NCI-H82 treated with DMSO at 0.1 percent for 48 hours (cell line): Measurements from ENCODE around the gene TENT4B.

Experiments used
- DNase-seq: peaks from one replicate; lab custom pipeline; 2025; ENCODE audit not compliant: unreplicated experiment; lab: John Stamatoyannopoulos, UW

Gene TENT4B

DNA sequence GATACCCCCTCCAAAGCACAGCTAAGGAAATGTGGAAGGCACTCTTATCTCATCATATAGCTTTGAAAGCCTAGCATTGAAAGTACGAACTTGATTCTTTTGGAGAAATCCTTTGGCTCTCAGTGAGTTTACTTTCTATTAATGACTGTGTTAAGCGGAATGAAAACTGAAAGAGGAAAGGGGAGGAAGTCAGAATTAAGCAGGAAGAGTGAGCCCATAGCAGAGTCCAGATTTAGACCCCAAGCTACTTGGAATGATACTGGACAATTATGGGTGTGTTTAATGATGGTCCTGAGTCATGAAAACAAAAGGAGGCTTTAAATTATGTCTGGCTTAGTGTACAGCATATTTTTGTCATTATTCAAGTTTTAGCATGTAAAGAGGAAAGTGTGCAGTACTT is 42.2 kb downstream of the TENT4B start:
- DNase-seq = no peak

DNA sequence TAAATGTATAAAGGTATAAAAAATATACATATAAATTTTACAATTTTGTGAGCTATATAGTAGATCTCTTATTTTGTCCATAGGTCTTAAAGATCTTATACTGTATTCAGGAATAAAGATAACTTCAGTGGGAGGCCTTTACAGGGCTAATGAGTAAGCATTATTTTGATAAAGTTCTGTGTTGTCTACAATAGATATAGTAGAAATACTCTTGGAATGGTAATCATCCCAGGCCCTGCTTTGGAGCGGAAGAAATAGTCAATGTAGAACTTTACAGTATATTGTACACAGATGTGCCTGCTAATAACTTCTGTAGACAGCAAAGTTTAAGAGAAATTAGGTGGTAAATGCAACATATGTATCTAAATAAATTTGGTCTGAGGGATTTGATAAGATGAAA is 42.6 kb downstream of the TENT4B start:
- DNase-seq = no peak

DNA sequence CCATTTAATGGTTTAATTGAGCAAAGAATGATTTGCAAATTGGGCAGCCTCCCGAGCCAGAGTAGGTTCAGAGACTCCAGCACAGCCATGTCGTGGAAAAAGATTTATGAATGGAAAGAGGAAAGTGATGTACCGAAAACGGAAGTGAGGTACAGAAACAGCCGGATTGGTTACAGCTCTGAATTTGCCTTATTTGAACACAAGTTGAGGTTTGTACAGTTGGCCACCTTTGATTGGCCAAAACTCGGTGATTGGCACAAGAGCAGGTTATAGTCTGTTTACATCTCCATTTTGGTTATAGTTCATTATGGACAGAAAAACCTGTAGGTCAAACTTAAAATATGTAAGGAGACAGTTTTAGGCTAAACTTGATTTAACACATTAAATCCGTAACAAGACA is 44.5 kb downstream of the TENT4B start:
- no peak for DNase-seq

DNA sequence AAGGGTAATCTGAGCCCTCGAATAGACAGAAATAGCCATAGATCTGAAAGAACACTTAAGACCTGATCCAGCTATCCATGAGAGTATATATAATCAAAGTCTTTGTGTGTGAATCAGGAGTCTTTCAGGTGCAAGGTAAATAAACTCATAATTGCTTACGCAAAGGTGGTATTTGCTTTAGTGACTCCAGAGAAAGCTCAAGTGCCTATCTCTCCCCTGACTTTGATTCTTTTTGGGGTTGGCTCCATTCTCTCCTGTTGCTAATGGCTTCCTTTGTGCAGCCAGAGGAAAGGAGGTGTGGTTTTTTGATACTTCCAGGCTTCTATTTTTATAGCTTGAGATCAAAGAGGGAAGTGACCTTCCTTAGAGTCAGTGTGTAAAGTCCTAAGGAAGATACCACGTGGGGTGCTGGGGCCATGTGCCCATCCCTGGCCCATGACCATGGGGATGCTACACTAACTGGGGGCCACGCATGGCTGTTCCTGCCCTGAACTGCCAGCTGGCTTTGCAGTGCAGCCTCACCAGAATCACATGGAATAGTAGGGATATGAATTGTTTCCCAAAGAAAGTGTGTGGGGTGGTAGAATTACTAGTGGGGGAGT is 45.8 kb downstream of the TENT4B start:
- DNase-seq = no peak

DNA sequence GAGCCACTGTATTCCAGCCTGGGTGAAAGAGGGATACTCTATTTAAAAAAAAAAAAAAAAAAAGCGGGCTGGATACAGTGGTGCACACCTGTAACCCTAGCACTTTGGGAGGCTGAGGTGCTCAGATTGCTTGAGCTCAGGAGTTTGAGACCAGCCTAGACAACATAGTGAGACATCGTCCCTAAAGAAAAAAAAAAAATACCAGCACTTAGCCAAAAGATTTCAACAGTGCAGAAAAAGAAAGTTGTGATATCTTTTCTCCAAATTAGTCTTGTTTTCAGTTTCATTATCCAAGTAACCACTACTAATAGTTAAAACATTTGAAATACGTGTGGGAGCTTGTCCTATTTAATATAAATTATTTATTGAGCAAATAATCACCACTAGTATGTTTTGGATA is 48.7 kb downstream of the TENT4B start:
- no peak for DNase-seq

DNA sequence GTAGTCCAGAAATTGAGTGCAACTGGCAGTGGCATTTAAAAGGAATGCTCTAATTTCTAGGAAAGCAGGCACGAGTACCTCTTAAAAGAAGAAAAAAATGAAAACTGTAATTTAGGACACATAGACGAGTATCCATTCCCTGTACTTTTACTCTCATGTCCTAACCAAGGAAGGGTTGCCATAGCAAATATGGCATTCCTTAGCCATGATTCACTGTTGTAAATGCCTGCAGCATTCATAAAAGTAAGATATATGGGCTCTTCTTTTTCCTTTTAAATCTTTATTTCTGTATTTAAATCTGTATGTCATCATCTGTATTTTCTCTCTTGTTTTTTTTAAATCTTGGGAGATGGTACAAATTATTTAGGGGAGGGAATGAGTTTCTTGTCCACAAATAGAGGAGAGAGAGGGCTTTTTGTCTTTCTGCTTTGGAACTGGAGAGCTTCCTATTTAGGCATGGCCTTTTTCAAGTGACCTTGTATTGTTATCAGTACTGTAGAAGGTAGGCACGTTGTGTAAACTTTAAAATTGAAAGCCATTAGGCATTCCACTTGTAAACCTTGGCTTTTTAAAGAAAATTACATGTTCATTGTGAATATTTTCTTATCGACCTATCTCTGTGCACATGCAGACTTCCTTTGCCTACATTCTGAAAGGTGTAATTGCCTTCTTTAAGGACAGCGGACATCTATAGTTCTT is 50.0 kb downstream of the TENT4B start:
- no peak for DNase-seq

DNA sequence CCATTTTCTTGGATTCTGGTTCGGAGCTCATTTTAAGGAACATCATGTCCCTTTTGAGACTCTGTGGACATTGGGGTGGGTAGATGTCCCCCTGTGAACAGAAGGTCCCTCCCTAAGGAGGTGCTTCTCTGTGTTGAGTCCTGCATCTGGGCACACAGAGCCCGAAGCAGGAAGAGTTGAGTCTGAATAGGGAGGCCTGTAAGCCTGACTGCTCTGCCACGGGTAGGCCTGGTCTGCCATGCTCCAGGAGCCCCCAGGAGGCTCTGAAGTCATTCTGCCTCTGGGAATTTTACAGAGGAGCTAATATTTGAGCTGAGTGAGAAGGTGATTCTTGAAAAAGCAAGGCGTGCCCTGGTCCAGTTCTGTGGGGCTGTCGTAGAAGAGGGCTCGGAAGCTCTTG is 50.6 kb downstream of the TENT4B start:
- DNase-seq = no peak

DNA sequence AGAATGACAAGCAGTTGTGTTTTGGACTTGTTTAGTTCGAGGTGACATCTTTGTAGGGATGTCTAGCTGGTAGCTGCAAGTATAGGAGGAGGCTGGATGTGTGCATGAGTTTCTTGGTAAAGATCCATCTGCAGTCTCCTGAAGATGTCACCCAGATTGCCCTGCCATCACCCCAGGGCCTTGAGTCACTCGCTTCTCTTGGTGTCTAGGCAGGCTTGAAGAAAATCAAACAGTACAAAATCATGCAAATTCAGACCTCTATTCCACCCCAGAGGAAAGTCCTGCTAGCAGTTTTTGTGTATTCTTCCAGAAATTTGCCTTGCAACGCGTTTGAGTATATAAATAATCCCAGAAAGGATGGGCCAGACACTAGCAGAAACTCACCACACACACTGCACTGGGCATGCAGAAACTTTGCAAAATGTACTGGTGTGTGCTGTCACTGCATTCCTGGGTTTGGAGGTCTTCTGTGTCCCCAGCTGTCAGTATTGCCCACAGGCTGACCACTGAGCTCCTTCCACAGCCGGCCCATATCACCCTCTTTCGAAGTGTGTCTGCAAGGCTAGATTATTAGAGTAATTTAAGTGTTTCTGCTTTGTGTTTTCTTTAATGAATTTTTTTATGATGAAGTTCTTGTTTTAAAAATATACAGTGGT is 51.5 kb downstream of the TENT4B start:
- no peak for DNase-seq

DNA sequence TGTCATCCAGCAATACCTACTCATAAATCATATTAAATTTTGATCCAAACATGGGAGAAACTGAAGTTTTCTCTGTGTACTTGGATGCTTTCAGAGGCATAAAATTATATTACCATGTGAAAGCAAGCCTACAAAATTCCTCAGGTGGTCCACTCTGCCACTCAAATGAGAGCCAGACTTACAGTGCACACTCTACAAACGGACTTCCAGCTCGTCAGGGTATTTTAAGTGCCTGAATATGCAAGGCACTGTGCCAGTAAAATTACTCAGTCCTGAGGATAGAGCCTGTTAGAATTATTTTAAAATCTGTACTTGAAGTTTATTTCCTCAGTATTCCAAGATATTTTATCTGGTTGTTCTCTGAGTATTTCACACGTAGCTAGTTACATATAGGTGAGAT is 54.5 kb downstream of the TENT4B start:
- DNase-seq = no peak

DNA sequence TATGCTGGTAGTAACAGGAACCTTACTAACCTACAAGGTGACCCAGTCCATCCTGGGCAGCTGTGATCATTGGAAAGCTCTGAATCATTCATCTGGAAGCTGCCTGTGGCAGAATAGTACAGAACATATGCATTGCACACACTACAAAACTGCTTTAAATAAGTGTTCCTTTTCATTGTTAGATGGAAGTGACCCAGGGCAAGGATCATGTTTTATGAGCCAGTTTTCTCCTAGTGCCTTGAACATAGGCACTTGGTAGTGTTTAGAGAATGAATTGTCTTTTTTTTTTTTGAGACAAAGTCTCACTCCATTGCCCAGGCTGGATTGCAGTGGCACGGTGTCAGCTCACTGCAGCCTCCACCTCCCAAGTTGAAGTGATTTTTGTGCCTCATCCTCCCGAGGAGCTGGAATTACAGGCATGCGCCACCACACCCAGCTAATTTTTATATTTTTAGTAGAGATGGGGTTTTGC is 55.4 kb downstream of the TENT4B start:
- no peak for DNase-seq

DNA sequence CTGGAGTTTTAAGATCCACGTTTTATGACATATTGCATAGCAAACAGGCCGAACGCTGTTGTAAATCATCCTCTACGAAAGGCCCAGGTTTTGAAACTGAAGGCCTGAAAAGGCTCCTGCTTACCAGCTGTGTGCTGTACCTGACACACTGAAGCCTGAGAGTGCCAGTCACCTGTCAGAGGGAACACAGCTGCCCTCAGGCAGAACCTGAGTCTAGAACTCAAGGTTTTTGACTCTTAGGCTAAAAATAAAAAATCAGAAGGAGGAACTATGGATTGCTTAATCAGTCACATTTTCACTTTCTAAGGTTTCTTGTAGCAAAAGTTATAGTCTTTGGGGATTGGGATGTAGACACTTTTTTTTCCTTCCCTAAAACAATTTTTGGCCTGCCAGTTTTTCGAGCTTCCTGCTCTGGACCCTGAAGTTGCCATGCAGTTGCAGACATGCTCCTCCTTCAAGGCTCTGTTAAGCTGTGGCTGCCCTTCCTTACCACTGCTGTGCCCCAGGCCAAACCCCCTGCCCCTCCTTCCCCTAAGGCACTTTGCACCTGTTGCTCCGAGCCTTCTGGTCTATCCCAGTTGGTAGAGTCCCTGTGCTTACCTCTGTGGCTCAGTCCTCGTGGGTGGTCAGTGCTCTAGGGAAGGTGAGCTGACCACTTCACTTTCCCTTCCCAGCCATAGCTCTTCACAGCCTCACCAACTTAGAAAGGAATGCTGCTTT is 56.6 kb downstream of the TENT4B start:
- no peak for DNase-seq

DNA sequence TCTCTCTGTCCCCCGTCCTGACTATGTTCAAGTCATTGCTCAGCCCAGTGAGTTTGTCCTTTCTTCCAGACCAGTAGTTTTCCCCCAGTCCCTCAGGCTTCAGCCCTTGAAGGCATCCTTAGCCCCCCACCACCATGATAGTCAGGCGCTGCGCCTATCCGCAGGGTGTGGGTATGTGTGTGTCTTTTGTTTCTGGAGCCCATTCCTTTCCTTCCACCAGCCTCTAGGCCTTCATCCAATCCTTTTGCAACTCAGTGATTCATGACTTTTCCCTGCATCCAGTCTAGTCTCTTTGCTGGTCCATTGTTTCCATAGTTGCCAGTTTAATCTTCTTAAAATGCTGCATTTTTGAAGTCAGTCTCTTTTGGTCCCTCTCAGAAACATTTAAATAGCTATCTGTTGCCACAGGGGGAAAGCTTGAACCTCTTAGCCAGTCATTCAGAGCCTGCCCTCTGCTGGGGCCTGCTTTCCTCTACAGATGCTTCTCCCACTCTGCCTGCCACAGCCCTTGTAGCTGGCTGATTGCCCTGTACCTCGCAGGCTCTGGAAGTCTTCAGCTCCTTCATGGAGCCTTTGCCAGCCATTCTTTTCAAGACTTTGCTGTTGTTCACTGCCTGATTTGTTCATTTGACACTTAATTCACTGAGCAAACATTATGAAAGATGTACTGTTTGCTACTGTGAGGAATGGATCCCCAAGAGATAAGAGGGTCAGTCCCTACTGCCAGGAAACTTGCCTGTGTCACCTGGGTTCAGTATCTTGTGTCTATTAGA is 57.3 kb downstream of the TENT4B start:
- DNase-seq = peak; percentile 29

DNA sequence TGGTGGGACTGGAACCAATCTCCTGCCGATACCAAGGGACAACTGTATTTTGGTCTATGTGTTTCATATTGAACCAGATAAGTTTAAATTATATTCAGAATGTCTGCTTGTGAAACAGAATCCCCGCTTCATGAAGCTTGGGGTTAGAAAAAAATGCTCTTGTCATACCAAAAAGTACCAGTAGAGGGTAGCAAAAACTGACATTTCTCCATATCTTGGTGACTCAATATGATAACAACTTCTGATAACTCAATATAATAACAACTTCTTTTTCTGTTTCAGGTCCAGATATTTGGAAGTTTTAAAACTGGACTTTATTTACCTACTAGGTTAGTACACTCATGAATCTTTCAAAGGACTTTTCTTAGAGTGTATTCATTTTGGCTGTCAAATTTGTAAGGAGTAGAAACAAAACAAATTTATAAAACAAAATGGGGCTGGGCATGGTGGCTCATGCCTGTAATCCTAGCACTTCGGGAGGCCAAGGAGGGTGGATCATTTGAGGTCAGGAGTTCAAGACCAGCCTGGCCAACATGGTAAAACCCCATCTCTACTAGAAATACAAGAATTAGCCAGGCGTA is 60.9 kb downstream of the TENT4B start:
- DNase-seq = no peak

DNA sequence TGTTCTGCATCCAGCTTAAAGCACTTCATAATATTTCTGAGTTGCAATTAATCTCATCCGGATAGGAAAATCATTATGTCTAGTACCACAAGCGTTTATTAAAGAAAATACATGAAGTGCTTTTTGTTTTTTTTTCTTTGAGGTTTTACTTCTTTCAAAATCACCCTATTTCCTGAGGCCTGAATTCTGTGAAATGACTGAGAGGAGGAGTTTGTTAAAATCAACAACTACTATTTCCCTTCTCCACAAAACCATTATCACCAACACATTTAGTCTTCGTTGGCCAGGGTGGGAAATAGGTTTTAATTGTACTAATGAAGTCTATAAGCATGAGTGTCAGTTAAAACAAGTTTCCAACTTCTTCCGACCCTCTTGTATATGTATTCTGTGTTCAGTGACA is 62.6 kb downstream of the TENT4B start:
- DNase-seq = no peak

DNA sequence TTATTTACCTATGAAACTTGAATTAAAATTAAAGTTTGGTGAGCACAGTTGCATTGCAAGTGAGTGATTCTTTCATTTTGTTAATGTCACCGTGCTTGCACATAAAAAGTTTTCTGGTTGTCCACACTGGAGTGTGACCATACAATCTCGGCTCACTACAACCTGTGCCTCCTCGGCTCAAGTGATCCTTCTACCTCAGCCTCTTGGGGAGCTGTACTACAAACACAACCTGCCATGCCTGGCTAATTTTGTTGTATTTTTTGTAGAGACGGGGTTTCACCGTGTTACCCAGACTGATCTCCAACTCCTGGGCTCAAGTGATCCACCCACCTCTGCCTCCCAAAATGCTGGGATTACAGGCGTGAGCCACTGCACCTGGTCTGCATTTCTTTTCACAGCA is 63.1 kb downstream of the TENT4B start:
- no peak for DNase-seq

DNA sequence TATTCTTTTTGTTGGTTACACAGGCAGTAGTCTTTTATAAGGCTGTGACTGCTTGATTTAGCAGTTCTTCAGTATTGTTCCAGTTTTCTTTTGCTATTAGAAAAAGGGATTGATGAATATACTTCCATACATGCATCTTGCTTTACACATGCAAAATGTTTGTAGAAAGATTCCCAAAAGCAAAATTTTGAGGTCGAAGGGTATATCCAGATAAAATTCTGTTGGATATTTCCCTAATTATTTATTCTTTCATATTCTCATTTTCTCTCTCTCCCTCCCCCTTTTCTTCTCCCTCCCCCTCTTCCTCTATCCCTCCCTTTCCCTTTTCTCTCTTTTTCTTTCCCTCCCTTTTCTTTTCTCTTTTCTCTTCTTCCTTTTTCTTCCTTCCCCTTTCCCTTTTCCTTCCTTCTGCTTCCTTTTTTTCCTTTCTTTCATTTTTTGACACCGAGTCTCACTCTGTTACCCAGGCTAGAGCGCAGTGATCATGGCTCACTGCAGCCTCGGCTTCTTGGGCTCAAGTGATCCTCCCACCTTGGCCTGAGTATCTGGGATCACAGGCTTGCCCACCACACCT is 66.4 kb downstream of the TENT4B start:
- no peak for DNase-seq

DNA sequence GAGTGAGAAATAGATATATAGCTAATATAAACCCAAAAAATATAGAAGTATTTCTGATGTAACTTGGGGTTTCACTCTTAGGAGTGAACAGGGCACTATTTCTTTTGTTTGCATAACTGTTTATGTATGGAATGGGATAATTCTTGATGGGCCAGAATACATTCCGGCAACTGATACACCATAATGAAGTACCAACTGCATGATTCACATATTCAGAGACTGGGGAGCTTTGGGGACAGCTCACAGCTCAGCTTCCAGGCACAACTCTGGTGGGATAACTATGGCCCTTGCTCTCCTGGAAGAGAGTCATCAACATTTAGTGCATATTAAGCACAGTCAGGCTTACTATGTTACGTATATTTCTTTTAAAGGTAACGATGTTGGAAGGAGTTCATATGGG is 71.2 kb downstream of the TENT4B start:
- no peak for DNase-seq

DNA sequence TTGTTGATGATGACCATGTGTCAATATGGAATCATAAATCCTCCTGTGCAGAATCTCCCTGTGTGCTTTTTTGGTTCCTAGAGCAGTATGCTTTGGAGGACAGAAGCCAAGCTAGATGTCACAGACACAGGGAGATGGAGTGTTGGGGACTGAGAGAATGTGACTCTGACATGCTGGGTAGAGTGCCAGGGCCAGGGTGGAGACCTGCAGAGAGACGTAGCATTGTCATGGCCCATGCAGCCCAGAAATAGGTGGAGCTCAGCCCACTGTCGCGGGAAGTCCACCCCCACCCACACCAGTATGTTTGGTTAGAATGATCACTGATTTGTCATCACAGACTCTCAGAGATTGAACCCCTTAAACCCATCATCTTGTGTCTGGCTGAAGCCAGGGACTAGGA is 74.0 kb downstream of the TENT4B start:
- DNase-seq = no peak

DNA sequence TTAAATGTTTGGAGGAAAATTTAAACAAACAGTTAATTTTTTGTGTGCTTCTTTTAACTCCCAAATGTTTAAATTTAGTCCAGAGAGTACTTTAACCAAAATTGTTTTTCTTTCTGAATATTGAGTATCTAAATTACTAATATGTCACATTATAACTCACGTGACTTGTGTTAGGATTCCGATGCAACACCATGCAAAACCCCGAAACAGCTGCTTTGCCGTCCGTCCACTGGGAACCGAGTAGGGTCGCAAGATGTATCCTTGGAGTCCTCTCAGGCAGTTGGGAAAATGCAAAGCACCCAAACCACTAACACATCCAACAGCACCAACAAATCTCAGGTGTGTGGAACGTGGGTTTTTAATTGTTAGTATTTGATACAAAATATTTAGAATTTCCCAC is 74.6 kb downstream of the TENT4B start:
- DNase-seq = no peak

DNA sequence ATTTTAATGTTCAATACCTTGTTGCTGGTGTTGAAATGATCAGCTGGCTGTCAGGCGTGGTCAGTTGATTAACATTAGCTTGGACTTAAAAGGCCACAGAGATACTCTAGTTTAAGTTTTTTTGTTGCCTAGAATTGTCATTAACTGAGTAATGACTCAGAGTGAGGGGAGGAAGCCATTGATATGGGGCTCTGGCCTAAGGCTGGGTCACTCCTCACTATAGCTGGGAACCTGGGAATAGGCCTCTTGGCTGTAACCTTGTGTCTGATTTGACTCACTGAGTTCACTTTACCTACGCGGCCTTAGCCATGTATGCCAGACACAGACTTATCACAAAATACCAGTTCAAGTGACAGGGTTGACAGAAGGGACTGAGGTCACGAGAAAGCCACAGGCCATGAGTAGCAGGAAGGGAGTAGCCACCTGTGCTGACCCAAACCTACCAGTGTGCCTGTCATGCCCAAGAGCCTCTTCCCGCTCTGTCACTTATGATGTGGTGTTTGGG is 75.3 kb downstream of the TENT4B start:
- no peak for DNase-seq
